ENCODE measurements around the gene NEU1.

Gene NEU1

DNA sequence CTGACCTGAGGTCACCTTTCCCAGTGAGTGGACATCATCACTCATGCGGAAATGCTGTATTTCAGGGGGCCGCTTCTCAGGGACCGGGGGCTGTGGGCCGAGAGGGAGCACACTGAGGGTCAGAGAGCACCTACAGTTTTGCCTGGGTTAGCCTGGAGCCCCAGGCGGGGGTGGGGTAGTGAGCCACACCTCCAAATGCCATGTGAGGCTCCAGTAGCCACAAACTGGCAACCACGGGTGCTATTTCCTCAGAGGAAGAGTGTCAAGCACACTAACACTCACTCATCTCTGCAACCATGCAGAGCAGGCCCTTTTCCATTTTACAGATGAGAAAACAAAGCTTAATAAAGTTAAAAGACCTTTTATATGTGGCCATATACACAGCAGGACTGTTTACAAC, 30.2 kb upstream of the NEU1 start:
- DNase-seq, result peak; percentile 55

- DNase-seq, result no peak
Measured at GRCh38 chr6:31889331-31889972, 26.8 kb upstream of the NEU1 start.

GRCh38 chr6:31888276-31889258, 25.9 kb upstream of the NEU1 start:
- peak; percentile 67 for DNase-seq

DNA sequence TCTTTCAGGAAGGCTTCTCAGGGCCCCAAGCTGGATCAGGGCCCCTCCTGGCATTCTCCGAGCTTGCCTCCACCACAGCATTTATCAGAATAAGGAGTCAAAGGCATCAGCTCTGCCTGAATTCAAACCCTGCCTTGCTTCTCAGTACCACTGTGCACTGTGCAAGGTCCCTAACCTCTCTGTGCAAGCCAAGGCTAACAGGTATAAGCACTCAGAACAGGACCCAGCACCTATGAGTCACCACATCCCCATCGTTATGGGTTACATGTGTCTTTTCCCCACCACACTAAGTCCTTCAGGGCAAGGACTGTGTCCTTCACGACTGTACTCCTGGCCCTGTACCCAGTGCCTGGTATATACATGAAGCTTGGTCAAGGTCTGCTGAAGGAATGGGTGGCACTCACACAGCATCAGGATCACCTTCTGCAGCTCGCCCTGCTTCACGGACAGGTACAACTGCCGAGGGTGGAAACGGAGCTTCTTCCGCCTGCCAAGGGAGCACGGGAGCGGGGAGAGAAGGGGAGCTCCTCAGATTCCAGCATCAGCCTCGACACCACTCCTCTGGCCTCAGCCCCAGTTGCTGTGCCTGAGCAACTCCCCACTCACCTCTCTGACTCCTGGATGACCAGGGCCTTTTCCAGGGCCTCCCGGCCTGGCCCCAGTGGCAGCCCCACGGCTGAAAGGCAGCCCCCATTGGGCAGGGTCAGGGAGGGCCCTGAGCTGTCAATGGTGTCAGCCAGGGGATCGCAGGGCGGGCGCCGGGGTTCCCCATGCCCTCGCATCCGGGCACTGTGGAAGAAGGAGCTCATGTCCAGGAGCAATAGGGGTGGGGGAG, 24.8 kb upstream of the NEU1 start:
- no peak for DNase-seq

DNA sequence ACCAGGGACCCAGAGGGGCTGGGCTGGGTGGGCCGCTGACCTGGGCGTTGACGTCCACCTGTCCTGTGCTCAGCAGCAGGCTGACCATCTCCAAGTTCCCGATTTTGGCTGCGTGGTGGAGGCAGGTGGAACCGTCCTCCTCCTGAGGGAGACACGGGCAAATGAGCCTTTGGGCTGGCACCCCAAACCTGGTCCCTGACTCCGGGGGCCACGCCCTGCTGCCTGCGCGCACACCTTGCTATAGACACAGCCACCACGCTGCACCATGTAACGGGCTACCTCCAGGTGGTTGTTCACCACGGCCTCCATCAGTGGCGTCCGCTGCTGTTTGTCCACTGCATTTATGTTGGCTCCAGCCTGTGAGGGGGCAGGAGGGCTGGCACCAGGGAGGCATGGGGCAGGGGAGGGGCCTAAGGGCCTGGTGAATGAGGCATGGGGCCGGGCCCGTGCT, 23.9 kb upstream of the NEU1 start:
- DNase-seq, result no peak

DNA sequence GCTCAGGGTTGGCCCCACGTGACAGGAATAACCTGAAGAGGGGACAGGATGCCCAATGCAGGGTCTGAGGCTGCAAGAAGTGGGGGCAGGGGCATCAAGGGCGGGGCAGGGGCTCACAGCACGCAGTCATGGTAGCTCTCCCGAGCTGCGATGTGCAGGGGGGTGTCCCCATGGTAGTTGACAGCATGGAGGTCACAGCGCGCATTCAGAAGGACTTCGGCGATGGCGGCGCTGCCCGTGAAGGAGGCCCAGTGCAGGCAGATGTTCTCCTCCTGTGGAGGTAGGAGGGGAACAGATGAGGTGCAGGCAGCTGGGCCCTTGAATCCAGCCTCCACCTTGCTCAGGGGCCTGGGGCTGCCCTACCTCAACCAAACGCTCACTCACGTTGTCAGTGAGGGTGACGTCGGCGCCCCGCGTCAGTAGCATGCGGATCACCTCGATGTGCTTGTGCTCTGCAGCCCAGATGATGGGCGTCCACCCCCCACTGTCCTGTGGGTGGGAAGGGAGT, 22.0 kb upstream of the NEU1 start:
- no peak for DNase-seq

- DNase-seq, result no peak
Measured at GRCh38 chr6:31883676-31884075, 21.1 kb upstream of the NEU1 start.

DNA sequence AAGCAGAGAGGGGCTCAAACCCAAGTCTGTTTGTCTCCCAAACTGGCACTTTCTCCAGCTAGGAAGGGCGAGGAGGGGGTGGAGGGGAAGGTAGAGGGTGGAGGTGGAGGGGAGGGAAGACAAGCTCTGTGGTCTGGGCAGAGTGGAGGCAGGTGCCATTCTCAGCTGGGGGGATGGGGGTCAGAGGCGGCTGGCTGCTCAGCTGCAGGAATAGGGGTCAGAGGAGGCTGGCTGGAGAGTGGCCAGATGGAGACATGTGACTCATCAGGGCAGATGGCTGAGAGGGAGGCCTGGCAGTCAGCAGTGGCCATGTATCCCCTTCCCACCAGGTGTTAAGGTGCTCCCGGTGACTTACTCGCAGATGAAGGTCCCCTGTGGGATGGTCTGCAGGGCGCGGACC, 19.7 kb upstream of the NEU1 start:
- no peak for DNase-seq

- no peak for DNase-seq
Measured at GRCh38 chr6:31881136-31881859, 18.7 kb upstream of the NEU1 start.

GRCh38 chr6:31880616-31881015, 18.0 kb upstream of the NEU1 start:
- no peak for DNase-seq

DNA sequence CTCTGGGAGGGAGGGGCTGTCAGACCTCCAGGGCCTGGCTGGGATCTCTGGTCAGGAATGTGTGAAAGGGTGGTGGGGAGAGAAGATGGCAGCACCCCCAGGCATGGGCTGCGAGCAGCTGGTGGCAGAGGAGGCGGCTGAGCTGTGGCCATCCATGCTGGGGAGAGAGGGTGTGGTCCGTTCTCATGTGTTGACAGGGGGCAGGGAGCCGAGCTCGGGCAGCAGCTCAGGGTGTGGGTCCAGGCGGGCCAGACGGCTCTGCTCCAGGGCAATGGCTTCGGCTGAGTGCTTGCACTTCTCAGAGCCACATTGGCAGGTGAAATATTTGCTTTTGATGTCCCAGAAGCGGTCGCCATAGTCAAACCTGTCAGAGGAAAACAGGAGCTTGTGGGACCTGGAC, 17.3 kb upstream of the NEU1 start:
- no peak for DNase-seq

- DNase-seq, result peak; percentile 53
Measured at GRCh38 chr6:31879143-31879542, 16.5 kb upstream of the NEU1 start.

GRCh38 chr6:31878726-31879125, 16.1 kb upstream of the NEU1 start, which contains the start of gene SLC44A4:
Gene SLC44A4 (minus strand): TSS chr6:31878997. CDS start chr6:31878980, 17 bp downstream.
- no peak for DNase-seq

DNA sequence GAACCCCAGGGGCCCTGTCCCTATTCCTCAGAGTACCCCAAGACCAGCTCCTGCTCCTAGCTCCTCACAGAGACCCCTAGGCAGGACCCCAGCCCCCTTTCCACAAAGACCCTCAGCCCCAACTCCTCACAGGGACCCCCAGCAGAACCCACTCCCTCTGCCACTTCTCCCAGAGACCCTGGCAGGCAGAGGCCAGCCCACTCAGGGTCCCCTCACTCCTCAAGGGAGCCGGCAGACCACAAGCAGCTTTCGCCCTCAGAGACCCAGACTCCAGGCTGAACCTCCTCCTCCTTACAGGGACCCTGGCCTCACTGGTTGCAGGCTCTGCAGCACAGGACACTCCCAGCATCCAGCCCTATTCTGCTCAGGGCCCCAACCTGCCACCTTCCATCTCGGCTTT, 15.6 kb upstream of the NEU1 start:
- no peak for DNase-seq

GRCh38 chr6:31877651-31878161, 15.1 kb upstream of the NEU1 start:
- no peak for DNase-seq

DNA sequence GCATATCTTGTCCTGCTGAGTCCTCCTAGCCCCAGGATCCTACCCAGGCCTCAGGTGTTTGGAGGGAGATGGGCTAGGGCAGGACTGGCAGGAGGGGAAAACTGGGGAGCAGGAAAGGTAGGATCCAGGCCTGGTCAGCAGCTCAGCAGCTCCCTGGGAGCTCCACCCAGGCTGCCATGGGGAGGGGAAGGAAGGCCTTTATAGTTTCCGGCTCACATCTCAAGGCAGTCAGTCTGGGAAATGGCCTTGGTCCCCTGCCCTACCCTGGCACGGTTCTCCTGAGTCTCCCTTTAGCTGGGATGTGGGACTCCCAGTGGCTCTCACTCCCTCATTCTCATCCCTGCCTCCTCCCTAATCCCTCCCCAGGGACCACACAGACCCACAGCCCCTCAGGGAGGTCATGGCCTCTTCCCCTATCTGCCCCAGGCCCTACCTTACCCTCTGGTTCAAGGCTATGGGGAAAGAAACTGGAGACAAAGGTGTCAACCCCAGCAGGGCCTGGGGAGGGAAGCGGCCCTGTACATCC, 14.6 kb upstream of the NEU1 start:
- no peak for DNase-seq

- DNase-seq, result no peak
Measured at GRCh38 chr6:31876357-31876756, 13.7 kb upstream of the NEU1 start.

DNA sequence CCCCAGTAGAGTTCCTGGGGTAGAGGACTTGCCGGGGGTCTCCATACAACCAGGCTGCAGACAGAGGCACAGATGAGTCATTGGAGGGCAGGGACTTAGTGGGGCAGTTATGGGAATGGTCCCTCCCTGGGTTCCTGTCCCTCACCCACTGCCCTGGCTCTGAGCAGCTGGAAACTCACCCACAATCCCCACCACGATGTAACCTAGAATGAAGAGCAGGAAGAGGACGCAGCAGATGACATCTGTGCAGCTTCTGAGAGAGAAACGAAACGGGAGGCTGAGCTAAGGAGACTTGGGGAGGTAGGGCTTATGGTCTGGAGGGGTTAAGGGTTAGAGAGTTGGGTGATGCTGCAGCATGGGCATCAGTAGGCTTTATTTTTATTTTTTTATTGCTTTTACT, 13.3 kb upstream of the NEU1 start:
- DNase-seq, result no peak

- peak; percentile 24 for DNase-seq
Measured at GRCh38 chr6:31874836-31875572, 12.4 kb upstream of the NEU1 start.

DNA sequence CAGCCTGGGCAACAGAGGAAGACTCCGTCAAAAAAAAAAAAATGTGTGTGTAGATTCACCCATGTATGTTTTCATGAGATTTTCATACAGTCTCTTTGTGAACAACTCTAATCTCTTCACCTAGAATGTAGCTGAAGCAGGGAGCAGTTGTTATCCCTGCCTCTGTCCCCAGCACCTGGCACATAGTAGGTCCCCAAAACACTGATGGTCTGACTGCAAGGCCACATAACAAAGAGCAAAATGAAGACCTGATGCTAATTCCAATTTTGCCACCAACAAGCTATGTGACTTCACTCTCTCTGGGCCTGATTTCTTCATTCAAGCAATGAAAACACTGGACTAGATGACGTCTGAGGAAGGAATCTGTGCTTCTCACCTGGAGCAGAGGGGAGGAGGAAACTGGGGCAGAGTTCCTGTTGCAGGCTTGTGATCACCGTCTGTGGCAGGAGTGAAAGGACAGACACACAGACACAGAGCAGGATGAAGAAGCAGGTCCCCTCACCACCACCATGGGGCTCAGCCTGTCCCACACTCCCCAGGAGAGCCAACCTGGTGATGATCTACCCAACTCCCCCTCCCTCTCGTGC, 11.6 kb upstream of the NEU1 start:
- no peak for DNase-seq
